Measurements from ENCODE around the gene TTC39B. TPM values are rescaled to one million over a fixed set of nuclear protein-coding genes. Genes with fewer than 3 reads are reported as not detected.
"Not testable (repeated sequence)": the region's sequence is repeated elsewhere in the genome, so short reads cannot be mapped to it uniquely, and the experiment has no call there.

Gene TTC39B
- total RNA-seq, 1 donor from 2014 or later: 4.2 TPM

GRCh38 chr9:15329539-15330109, 22.6 kb upstream of the TTC39B start:
- Histone ChIP-seq H3K27me3 (ENCODE audit: control insufficient read depth in 3 of 3, insufficient read depth in 3 of 3, low read length in 3 of 3) (no peaks in the 10 kb centered on the region), H3K4me1 (ENCODE audit: control insufficient read depth in 3 of 3, insufficient read depth in 3 of 3, low read length in 3 of 3) (no peaks in the 10 kb centered on the region), H3K4me3 (ENCODE audit: low read length in 3 of 3) (no peak overlapping the region), H3K9me3 (ENCODE audit: control insufficient read depth in 3 of 3, low read length in 3 of 3) (no peaks in the 10 kb centered on the region), H3K36me3 (ENCODE audit: control insufficient read depth in 3 of 3, insufficient read depth in 3 of 3, low read length in 3 of 3) (no peaks in the 10 kb centered on the region), H3K27ac (ENCODE audit: low read depth, low read length) (no peak overlapping the region), H3K9ac (ENCODE audit: low read depth in 1 of 3, low read length in 3 of 3) (no peak overlapping the region)

GRCh38 chr9:15328946-15329345, 21.9 kb upstream of the TTC39B start:
- no peaks in the 10 kb centered on the region for H3K4me1 ChIP-seq (ENCODE audit: control insufficient read depth in 3 of 3, insufficient read depth in 3 of 3, low read length in 3 of 3)
- no peak overlapping the region for H3K9ac ChIP-seq (ENCODE audit: low read depth in 1 of 3, low read length in 3 of 3)
- no peaks in the 10 kb centered on the region for H3K36me3 ChIP-seq (ENCODE audit: control insufficient read depth in 3 of 3, insufficient read depth in 3 of 3, low read length in 3 of 3)
- no peak overlapping the region for H3K4me3 ChIP-seq (ENCODE audit: low read length in 3 of 3)
- no peaks in the 10 kb centered on the region for H3K27me3 ChIP-seq (ENCODE audit: control insufficient read depth in 3 of 3, insufficient read depth in 3 of 3, low read length in 3 of 3)
- no peaks in the 10 kb centered on the region for H3K9me3 ChIP-seq (ENCODE audit: control insufficient read depth in 3 of 3, low read length in 3 of 3)
- H3K27ac ChIP-seq (ENCODE audit: low read depth, low read length): no peak overlapping the region

GRCh38 chr9:15322695-15323094, 15.7 kb upstream of the TTC39B start:
- H3K9me3 ChIP-seq (ENCODE audit: control insufficient read depth in 3 of 3, low read length in 3 of 3); H3K4me1 ChIP-seq (ENCODE audit: control insufficient read depth in 3 of 3, insufficient read depth in 3 of 3, low read length in 3 of 3); H3K36me3 ChIP-seq (ENCODE audit: control insufficient read depth in 3 of 3, insufficient read depth in 3 of 3, low read length in 3 of 3); H3K27me3 ChIP-seq (ENCODE audit: control insufficient read depth in 3 of 3, insufficient read depth in 3 of 3, low read length in 3 of 3); H3K9ac ChIP-seq (ENCODE audit: low read depth in 1 of 3, low read length in 3 of 3); H3K4me3 ChIP-seq (ENCODE audit: low read length in 3 of 3); H3K27ac ChIP-seq (ENCODE audit: low read depth, low read length): not testable (repeated sequence)

- not testable (repeated sequence) for H3K27me3 ChIP-seq (ENCODE audit: control insufficient read depth in 3 of 3, insufficient read depth in 3 of 3, low read length in 3 of 3); H3K36me3 ChIP-seq (ENCODE audit: control insufficient read depth in 3 of 3, insufficient read depth in 3 of 3, low read length in 3 of 3); H3K4me3 ChIP-seq (ENCODE audit: low read length in 3 of 3); H3K9me3 ChIP-seq (ENCODE audit: control insufficient read depth in 3 of 3, low read length in 3 of 3); H3K4me1 ChIP-seq (ENCODE audit: control insufficient read depth in 3 of 3, insufficient read depth in 3 of 3, low read length in 3 of 3); H3K27ac ChIP-seq (ENCODE audit: low read depth, low read length); H3K9ac ChIP-seq (ENCODE audit: low read depth in 1 of 3, low read length in 3 of 3)
These were observed 12.6 kb upstream of the TTC39B start for GRCh38 chr9:15319661-15320060.

- Histone ChIP-seq H3K9ac (ENCODE audit: low read depth in 1 of 3, low read length in 3 of 3) (no peak overlapping the region), H3K27me3 (ENCODE audit: control insufficient read depth in 3 of 3, insufficient read depth in 3 of 3, low read length in 3 of 3) (no peaks in the 10 kb centered on the region), H3K9me3 (ENCODE audit: control insufficient read depth in 3 of 3, low read length in 3 of 3) (no peaks in the 10 kb centered on the region), H3K4me3 (ENCODE audit: low read length in 3 of 3) (no peak overlapping the region), H3K27ac (ENCODE audit: low read depth, low read length) (no peak overlapping the region), H3K4me1 (ENCODE audit: control insufficient read depth in 3 of 3, insufficient read depth in 3 of 3, low read length in 3 of 3) (no peaks in the 10 kb centered on the region), H3K36me3 (ENCODE audit: control insufficient read depth in 3 of 3, insufficient read depth in 3 of 3, low read length in 3 of 3) (no peaks in the 10 kb centered on the region)
These were observed 10.8 kb upstream of the TTC39B start for GRCh38 chr9:15317836-15318235.

- Histone ChIP-seq H3K4me1 (ENCODE audit: control insufficient read depth in 3 of 3, insufficient read depth in 3 of 3, low read length in 3 of 3) (peaks cover 4% of the 10 kb centered on the region in 3 donors), H3K9me3 (ENCODE audit: control insufficient read depth in 3 of 3, low read length in 3 of 3) (no peaks in the 10 kb centered on the region), H3K4me3 (ENCODE audit: low read length in 3 of 3) (no peak overlapping the region), H3K36me3 (ENCODE audit: control insufficient read depth in 3 of 3, insufficient read depth in 3 of 3, low read length in 3 of 3) (no peaks in the 10 kb centered on the region), H3K27ac (ENCODE audit: low read depth, low read length) (no peak overlapping the region), H3K9ac (ENCODE audit: low read depth in 1 of 3, low read length in 3 of 3) (no peak overlapping the region), H3K27me3 (ENCODE audit: control insufficient read depth in 3 of 3, insufficient read depth in 3 of 3, low read length in 3 of 3) (no peaks in the 10 kb centered on the region)
These were observed 4.6 kb upstream of the TTC39B start for GRCh38 chr9:15311607-15312006.

- no peaks in the 10 kb centered on the region for H3K9me3 ChIP-seq (ENCODE audit: control insufficient read depth in 3 of 3, low read length in 3 of 3)
- H3K9ac ChIP-seq (ENCODE audit: low read depth in 1 of 3, low read length in 3 of 3): no peak overlapping the region
- H3K27ac ChIP-seq (ENCODE audit: low read depth, low read length): no peak overlapping the region
- no peak overlapping the region for H3K4me3 ChIP-seq (ENCODE audit: low read length in 3 of 3)
- no peaks in the 10 kb centered on the region for H3K36me3 ChIP-seq (ENCODE audit: control insufficient read depth in 3 of 3, insufficient read depth in 3 of 3, low read length in 3 of 3)
- peaks cover 8 to 16% (median 15%) of the 10 kb centered on the region in 3 donors for H3K4me1 ChIP-seq (ENCODE audit: control insufficient read depth in 3 of 3, insufficient read depth in 3 of 3, low read length in 3 of 3)
- no peaks in the 10 kb centered on the region for H3K27me3 ChIP-seq (ENCODE audit: control insufficient read depth in 3 of 3, insufficient read depth in 3 of 3, low read length in 3 of 3)
These were observed 3.3 kb upstream of the TTC39B start for GRCh38 chr9:15310107-15310850.

- no peak overlapping the region for H3K9ac ChIP-seq (ENCODE audit: low read depth in 1 of 3, low read length in 3 of 3)
- peaks cover 8 to 18% (median 18%) of the 10 kb centered on the region in 3 donors for H3K4me1 ChIP-seq (ENCODE audit: control insufficient read depth in 3 of 3, insufficient read depth in 3 of 3, low read length in 3 of 3)
- H3K27me3 ChIP-seq (ENCODE audit: control insufficient read depth in 3 of 3, insufficient read depth in 3 of 3, low read length in 3 of 3): no peaks in the 10 kb centered on the region
- no peaks in the 10 kb centered on the region for H3K36me3 ChIP-seq (ENCODE audit: control insufficient read depth in 3 of 3, insufficient read depth in 3 of 3, low read length in 3 of 3)
- H3K27ac ChIP-seq (ENCODE audit: low read depth, low read length): no peak overlapping the region
- no peak overlapping the region for H3K4me3 ChIP-seq (ENCODE audit: low read length in 3 of 3)
- H3K9me3 ChIP-seq (ENCODE audit: control insufficient read depth in 3 of 3, low read length in 3 of 3): no peaks in the 10 kb centered on the region
These were observed 1.5 kb upstream of the TTC39B start for GRCh38 chr9:15308511-15308910.

GRCh38 chr9:15307523-15307841, 466 bp upstream of the TTC39B start:
- Histone ChIP-seq H3K27me3 (ENCODE audit: control insufficient read depth in 3 of 3, insufficient read depth in 3 of 3, low read length in 3 of 3) (no peaks in the 10 kb centered on the region), H3K4me1 (ENCODE audit: control insufficient read depth in 3 of 3, insufficient read depth in 3 of 3, low read length in 3 of 3) (peaks cover 8 to 18% (median 18%) of the 10 kb centered on the region in 3 donors), H3K4me3 (ENCODE audit: low read length in 3 of 3) (peak overlapping the region; percentile 85 to 90 (median 87)), H3K9me3 (ENCODE audit: control insufficient read depth in 3 of 3, low read length in 3 of 3) (no peaks in the 10 kb centered on the region), H3K27ac (ENCODE audit: low read depth, low read length) (no peak overlapping the region), H3K9ac (ENCODE audit: low read depth in 1 of 3, low read length in 3 of 3) (peak overlapping the region; percentile 34 to 79 (median 44)), H3K36me3 (ENCODE audit: control insufficient read depth in 3 of 3, insufficient read depth in 3 of 3, low read length in 3 of 3) (no peaks in the 10 kb centered on the region)

GRCh38 chr9:15306068-15306756, 804 bp downstream of the TTC39B start:
- peaks cover 8 to 18% (median 18%) of the 10 kb centered on the region in 3 donors for H3K4me1 ChIP-seq (ENCODE audit: control insufficient read depth in 3 of 3, insufficient read depth in 3 of 3, low read length in 3 of 3)
- no peaks in the 10 kb centered on the region for H3K36me3 ChIP-seq (ENCODE audit: control insufficient read depth in 3 of 3, insufficient read depth in 3 of 3, low read length in 3 of 3)
- peak overlapping the region; percentile 68 for H3K27ac ChIP-seq (ENCODE audit: low read depth, low read length)

More at GRCh38 chr9:15306068-15306756, 804 bp downstream of the TTC39B start:
- H3K4me3 ChIP-seq (ENCODE audit: low read length in 3 of 3): peak overlapping the region; percentile 85 to 90 (median 87)
- no peaks in the 10 kb centered on the region for H3K9me3 ChIP-seq (ENCODE audit: control insufficient read depth in 3 of 3, low read length in 3 of 3)
- H3K9ac ChIP-seq (ENCODE audit: low read depth in 1 of 3, low read length in 3 of 3): peak overlapping the region; percentile 79 to 80 (median 79)
- H3K27me3 ChIP-seq (ENCODE audit: control insufficient read depth in 3 of 3, insufficient read depth in 3 of 3, low read length in 3 of 3): no peaks in the 10 kb centered on the region

Data from skeletal muscle tissue (tissue), 4 donors.